Fibroblast of villous mesenchyme (primary cell): ENCODE results near the gene TMEM30A. TPM values are rescaled to one million over a fixed set of nuclear protein-coding genes. Genes with fewer than 3 reads are reported as not detected.

Experiments used
- DNase-seq: peaks from one replicate; pipeline ENCODE4 v3.0.0-alpha.2; 2010; ENCODE audit warnings: low read depth
- H3K4me3 ChIP-seq: 2 replicates; pipeline ENCODE4 v1.5.1; 2011; ENCODE audit warnings: low read depth, mild to moderate bottlenecking, low read length
- total RNA-seq: library from RNA; depleted of rRNA; stranded (reverse); fragments of >200 nt; gene quantifications from 2 replicates; pipeline ENCODE4 v1.2.3, GENCODE V29; 2012
- TF ChIP-seq, protein P1 (sequence below): IDR thresholded peaks from 2 replicates; pipeline ENCODE4 v1.5.1; 2012; ENCODE audit warnings: low read depth, mild to moderate bottlenecking, low read length; ENCODE audit not compliant: insufficient read depth

TMEM30A gene
- 156 and 236 TPM in 2 replicates for total RNA-seq

GRCh38 chr6:75284632-75285282 is at the start of gene TMEM30A:
TSS of gene TMEM30A (minus strand) at chr6:75284792. CDS start at chr6:75284638, 154 bp downstream.
- TF ChIP-seq, protein P1, sequence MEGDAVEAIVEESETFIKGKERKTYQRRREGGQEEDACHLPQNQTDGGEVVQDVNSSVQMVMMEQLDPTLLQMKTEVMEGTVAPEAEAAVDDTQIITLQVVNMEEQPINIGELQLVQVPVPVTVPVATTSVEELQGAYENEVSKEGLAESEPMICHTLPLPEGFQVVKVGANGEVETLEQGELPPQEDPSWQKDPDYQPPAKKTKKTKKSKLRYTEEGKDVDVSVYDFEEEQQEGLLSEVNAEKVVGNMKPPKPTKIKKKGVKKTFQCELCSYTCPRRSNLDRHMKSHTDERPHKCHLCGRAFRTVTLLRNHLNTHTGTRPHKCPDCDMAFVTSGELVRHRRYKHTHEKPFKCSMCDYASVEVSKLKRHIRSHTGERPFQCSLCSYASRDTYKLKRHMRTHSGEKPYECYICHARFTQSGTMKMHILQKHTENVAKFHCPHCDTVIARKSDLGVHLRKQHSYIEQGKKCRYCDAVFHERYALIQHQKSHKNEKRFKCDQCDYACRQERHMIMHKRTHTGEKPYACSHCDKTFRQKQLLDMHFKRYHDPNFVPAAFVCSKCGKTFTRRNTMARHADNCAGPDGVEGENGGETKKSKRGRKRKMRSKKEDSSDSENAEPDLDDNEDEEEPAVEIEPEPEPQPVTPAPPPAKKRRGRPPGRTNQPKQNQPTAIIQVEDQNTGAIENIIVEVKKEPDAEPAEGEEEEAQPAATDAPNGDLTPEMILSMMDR = no peak
- H3K4me3 ChIP-seq = peak within 1 kb of the TSS; percentile 91
- DNase-seq = peak; percentile 99

DNA sequence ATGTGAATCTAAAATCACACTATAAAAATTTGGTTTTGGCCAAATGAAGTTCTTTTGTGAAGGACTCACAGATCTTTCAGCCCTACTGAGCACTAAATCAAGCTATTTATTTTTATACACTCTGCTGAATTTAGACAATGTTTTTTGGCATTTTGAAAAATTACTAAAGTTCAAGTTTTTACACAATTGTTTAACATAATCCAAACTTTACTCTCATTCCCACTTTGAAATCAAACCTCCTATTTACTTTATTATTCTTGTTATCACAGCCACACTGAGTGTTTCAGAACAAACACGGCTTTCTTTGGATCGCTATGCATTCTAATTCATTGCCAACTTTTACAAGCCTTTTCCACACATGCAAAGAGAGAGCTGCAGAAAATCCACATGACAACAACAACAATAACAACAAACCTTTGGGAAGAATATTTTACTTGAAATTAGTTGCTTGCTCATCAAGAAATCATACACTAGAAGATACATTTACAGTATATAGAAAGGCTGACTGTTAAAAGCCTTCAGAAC is 49.1 kb upstream of the TMEM30A start:
- H3K4me3 ChIP-seq = no peak overlapping the region
- no peak for DNase-seq
- TF ChIP-seq, protein P1 = no peak

GRCh38 chr6:75331151-75331550 is 46.6 kb upstream of the TMEM30A start:
- H3K4me3 ChIP-seq = no peak overlapping the region
- peak; percentile 13 for DNase-seq
- TF ChIP-seq, protein P1 = no peak

DNA sequence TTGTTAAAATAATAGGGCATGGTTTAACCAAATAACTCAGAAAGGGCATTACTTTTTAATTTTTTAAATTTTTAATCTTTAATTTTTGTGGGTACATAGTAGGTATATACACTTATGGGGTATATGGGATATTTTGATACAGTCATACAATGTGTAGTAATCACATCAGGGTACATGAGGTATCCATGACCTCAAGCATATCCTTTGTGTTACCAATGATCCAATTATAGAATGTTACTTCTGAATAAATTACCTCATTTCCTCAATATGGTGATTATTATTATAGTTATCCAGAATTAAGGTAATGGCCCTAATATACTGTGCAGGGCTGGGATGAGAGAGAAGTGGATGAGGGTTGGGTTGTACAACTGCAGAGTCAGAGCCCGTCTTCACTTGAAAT is 45.1 kb upstream of the TMEM30A start:
- TF ChIP-seq, protein P1 = no peak
- no peak for DNase-seq
- H3K4me3 ChIP-seq = no peak overlapping the region

- no peak overlapping the region for H3K4me3 ChIP-seq
- no peak for DNase-seq
- TF ChIP-seq, protein P1 = no peak
Measured at GRCh38 chr6:75327807-75328206, 43.2 kb upstream of the TMEM30A start.

DNA sequence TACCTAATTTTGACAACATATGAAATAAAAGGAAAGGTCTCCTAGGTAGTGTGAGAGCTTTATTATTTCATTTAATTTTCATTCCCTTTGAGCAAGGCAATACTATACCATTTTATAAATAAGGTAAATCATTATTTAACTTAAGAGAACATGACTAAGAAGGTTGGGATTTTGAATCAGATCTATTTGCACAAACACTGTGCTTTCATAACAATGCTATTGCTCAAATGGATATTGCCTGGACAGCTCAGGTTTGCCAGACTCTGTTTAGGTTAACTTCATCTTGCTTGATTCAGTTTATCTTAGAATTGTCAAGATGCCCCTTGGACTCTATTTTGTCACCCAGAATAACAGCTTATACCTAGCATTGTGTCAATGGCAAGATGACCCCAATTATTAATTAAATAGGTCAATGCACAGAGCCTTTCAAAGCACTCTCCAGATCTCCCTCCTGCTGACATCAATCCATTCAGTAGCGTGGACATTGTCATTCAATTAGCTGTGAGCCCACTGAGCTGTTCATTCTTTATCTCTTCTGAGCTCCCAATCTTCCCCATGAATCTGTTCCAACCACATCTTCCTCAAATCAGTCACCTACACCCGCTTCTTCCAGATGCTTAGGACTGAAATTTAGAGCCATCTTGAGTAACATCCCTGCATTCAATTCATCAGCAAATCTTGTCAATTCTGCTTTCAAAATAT is 42.1 kb upstream of the TMEM30A start:
- peak; percentile 29 for DNase-seq
- TF ChIP-seq, protein P1 = no peak
- H3K4me3 ChIP-seq = no peak overlapping the region
